Psoas muscle (tissue), 8 donors: ENCODE data around the gene CHD6. TPM values are rescaled to one million over a fixed set of nuclear protein-coding genes. Genes with fewer than 3 reads are reported as not detected.
A peak's percentile ranks its signal among the peaks of the same experiment; 100 is the strongest.

Experiments used
- ATAC-seq, 4 donors: fragments of 200-7000 bp; cut with Tn5 transposase; one replicate each; pipeline ENCODE4 v1.9.1; 2020; ENCODE audit warnings: moderate library complexity in 3 of 4, mild to moderate bottlenecking in 2 of 4
- DNase-seq, 2 donors: peaks; one replicate each; pipeline ENCODE4 v3.0.0-alpha.2; 2020
- H3K27ac ChIP-seq: fragments of 200-600 bp; one replicate; pipeline ENCODE4 v1.8.0; 2022
- H3K27me3 ChIP-seq, 3 donors: fragments of 200-600 bp in 1 of 3; one replicate each; pipeline versions ENCODE4 v1.6.1 to v1.8.0; 2013 to 2022; ENCODE audit warnings: low read length in 2 of 3, mild to moderate bottlenecking in 2 of 3, moderate library complexity in 1 of 3; ENCODE audit not compliant: insufficient read depth in 3 of 3
- H3K36me3 ChIP-seq, 2 donors: fragments of 200-600 bp in 1 of 2; one replicate each; pipeline versions ENCODE4 v1.6.1 to v1.8.0; 2013 to 2022; ENCODE audit warnings: low read depth in 1 of 2, mild to moderate bottlenecking in 1 of 2, moderate library complexity in 1 of 2; ENCODE audit not compliant: insufficient read depth in 1 of 2
- H3K4me1 ChIP-seq: fragments of 200-600 bp; one replicate; pipeline ENCODE4 v1.8.0; 2022
- H3K4me3 ChIP-seq: fragments of 200-600 bp; one replicate; pipeline ENCODE4 v1.8.0; 2022; ENCODE audit warnings: mild to moderate bottlenecking
- H3K9me3 ChIP-seq: fragments of 200-600 bp; one replicate; pipeline ENCODE4 v1.8.0; 2022
- WGBS, 3 donors: extraction: QIAGEN DNeasy Blood & Tissue Kit; methylation state at CpG; one replicate each; pipeline versions ENCODE4 v1.1.6 to v1.1.7; 2013; 5-methylcytosine and 5-hydroxymethylcytosine counted together
- intact Hi-C, 2 donors: fragments of 100-400 bp; cut with DNase I; formaldehyde crosslinking; loops; one replicate each; pipeline versions ENCODE4 v1.11.0 to v1.14.2; 2022
- polyA plus RNA-seq, 3 donors: library from polyadenylated mRNA; stranded (reverse); fragments of 200-250 nt; gene quantifications; one replicate each; pipeline ENCODE4 v1.2.3, GENCODE V29; 2013
- total RNA-seq, 4 donors: library from RNA; stranded (reverse); fragmentation: NEBNext Ultra II Directional in 2 of 4; extraction: Animal tissue kit (Norgen Biotek cat#: 25700) in 2 of 4; gene quantifications; one replicate each; pipeline versions ENCODE4 v1.2.1 to v1.2.4, GENCODE V29; 2021 to 2023
- TF ChIP-seq, protein P1 (sequence below): fragments of 200-600 bp; IDR thresholded peaks from one replicate; pipeline ENCODE4 v1.8.0; 2022; ENCODE audit warnings: antibody characterized with exemption
- donor health status: healthy with polysubstance abuse.
- donor health status: DM: no; HTN: no; CAD: no; lungs with moderate emphysema.
- donor health status: Bipolar disorder and iron deficiency.
- donor health status: healthy.
- donor health status: DM: yes; HTN: yes; CAD: no.
- donor health status: DM: no; HTN: no; CAD: no.
- donor health status: DM: no; HTN: no; CAD: no.
- donor health status: DM: yes; HTN: yes; CAD: no.

The CHD6 gene
- total and polyA plus RNA-seq, 7 donors = 1.7 to 30.4 (median 17.2) TPM

DNA sequence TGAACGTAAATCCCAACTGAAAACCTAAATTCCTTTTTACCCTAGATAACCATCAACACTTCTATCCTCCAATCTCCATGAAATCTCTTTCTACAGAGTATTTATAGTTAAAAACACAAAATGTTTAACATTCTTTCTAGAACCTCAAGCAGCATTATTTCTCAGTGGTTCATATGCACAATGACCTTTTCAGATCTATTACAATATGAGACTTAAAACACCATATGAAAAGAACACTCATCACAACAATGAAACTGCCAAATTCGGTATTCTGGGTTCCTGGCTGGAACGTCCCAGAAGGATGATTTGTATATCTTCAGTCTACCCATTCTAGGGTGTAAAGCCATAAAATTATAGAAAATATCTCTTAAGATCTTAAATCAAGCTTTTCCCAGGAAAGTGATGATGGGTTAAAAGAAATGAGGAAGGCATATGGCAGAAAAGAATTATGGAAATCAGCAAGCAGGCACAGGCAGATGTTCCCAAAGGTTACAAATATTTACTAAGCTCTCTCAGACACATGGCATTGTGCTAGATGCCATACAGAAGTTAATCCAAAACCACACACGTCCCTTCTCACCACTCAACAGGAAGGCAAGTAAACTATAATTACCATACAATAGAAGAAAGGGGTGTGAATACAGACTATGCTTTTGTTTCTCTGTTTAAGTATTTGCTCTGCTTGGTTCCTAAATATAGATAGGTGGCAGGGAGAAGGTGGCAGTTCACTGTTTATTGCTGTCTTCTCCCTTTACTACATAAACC, 118.0 kb downstream of the CHD6 start:
- ATAC-seq (peak in 1 of 4 donors; percentile 47), DNase-seq (no peak)
- H3K9me3 ChIP-seq = no peaks in the 10 kb centered on the region
- no peak overlapping the region for H3K27ac ChIP-seq
- intact Hi-C loops = no loop called here
- no peak overlapping the region for H3K4me3 ChIP-seq
- H3K27me3 ChIP-seq = no peaks in the 10 kb centered on the region
- WGBS, 3 donors = 60 to 68% (median 61%) methylated on average over 4 of the region's 4 CpGs
- peaks cover 13% of the 10 kb centered on the region for H3K4me1 ChIP-seq
- TF ChIP-seq, protein P1, sequence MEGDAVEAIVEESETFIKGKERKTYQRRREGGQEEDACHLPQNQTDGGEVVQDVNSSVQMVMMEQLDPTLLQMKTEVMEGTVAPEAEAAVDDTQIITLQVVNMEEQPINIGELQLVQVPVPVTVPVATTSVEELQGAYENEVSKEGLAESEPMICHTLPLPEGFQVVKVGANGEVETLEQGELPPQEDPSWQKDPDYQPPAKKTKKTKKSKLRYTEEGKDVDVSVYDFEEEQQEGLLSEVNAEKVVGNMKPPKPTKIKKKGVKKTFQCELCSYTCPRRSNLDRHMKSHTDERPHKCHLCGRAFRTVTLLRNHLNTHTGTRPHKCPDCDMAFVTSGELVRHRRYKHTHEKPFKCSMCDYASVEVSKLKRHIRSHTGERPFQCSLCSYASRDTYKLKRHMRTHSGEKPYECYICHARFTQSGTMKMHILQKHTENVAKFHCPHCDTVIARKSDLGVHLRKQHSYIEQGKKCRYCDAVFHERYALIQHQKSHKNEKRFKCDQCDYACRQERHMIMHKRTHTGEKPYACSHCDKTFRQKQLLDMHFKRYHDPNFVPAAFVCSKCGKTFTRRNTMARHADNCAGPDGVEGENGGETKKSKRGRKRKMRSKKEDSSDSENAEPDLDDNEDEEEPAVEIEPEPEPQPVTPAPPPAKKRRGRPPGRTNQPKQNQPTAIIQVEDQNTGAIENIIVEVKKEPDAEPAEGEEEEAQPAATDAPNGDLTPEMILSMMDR = no peak
- peaks cover 3 to 26% of the 10 kb centered on the region in 2 donors for H3K36me3 ChIP-seq

DNA sequence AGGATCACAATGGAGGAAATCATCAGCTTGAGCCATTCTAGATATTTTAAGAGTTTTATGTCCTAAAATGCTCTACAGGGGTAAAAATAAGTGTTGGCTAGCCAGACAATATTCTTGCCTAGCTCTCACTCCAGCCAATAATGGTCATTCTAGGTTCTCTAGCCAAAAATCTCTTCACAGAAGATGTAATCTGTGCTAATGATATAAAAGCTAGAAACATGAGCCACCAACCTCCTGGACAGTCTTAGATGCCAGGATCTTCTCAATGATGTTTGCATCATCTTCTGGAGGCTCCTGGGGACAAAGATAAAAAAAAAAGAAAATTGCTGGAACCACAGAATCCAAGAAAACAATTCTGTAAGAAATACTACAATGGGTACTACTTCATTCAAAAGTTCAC, 119.1 kb downstream of the CHD6 start:
- H3K36me3 ChIP-seq = peaks cover 3 to 26% of the 10 kb centered on the region in 2 donors
- no peak for ATAC-seq

DNA sequence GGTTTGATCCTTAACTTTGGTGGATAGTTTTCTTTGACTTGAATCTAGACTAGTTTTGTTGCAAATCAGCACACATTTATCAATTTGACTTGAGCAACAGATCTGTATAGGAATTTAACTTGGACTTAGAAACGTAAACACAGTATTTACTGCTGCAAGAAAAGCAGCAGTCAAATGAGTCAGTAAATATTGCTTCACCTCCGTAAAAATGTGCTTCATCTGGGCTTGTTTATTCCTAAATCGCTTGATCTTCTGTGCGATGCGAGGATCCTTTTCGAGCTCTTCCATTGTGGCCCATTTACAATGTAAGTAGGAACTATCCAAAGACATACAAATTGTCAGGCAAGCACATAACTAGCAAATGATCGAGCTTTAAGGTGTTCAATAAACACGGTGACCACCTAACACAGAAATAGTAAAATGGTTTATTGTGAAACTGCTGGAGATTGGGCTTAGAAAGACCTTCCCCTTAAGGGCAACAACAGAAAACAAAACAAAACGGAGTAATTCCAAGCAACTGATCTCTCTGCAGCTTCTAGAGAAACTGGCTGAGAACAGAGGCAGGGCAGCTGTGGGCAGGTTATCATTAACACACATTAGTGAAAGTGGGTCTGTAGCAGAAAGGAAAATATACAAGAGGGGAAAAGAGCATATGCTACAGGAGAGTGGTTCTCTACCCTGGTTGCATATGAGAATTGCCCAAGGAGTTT, 120.8 kb downstream of the CHD6 start:
- H3K27me3 ChIP-seq = no peaks in the 10 kb centered on the region
- no peak for DNase-seq
- H3K9me3 ChIP-seq = no peaks in the 10 kb centered on the region
- WGBS, 3 donors = 95 to 97% (median 97%) methylated on average over 9 of the region's 9 CpGs
- TF ChIP-seq, protein P1 = no peak
- no peak for ATAC-seq
- H3K27ac ChIP-seq = no peak overlapping the region
- intact Hi-C loops = no loop called here
- H3K4me1 ChIP-seq = peaks cover 16% of the 10 kb centered on the region
- no peak overlapping the region for H3K4me3 ChIP-seq
- H3K36me3 ChIP-seq = peaks cover 3 to 43% of the 10 kb centered on the region in 2 donors

More for the DNA sequence above, 119.1 kb downstream of the CHD6 start:
- TF ChIP-seq, protein P1 = no peak
- Histone ChIP-seq H3K27ac (no peak overlapping the region), H3K4me1 (peaks cover 16% of the 10 kb centered on the region), H3K27me3 (no peaks in the 10 kb centered on the region), H3K9me3 (no peaks in the 10 kb centered on the region), H3K4me3 (no peak overlapping the region)
- no peak for DNase-seq
- intact Hi-C loops = no loop called here

DNA sequence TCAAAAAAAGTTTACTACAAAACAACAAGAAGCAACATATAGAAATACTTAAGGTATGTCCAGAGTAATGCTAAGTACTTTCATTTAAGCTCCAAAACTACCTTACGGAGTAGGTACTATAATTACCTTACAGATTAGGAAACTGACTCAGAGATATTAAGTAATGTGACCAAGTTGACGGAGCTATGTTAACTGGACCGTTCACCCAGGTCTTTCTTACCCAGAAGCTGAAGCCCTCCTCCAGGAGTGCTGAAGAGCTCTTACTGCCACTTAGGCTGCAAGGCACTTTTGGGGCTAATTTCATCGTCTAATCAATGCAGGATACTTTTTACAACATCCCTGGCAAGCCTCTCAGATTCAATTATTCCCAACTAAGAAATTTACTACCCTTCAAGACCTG, 123.7 kb downstream of the CHD6 start:
- intact Hi-C loops = no loop called here
- Histone ChIP-seq H3K36me3 (peaks cover 3 to 72% of the 10 kb centered on the region in 2 donors), H3K27ac (no peak overlapping the region), H3K9me3 (no peaks in the 10 kb centered on the region), H3K27me3 (no peaks in the 10 kb centered on the region), H3K4me3 (no peak overlapping the region), H3K4me1 (peaks cover 3% of the 10 kb centered on the region)
- TF ChIP-seq, protein P1 = no peak
- ATAC-seq (peak in 2 of 4 donors; percentile 54 to 55), DNase-seq (no peak)
- WGBS, 3 donors = 75 to 87% (median 80%) methylated on average over 4 of the region's 4 CpGs
